ENCODE results near the gene RASGEF1B. TPM values are rescaled to one million over a fixed set of nuclear protein-coding genes. Genes with fewer than 3 reads are reported as not detected.

The RASGEF1B gene
- total RNA-seq, 1 donor from 2014 or later: 9.9 TPM

DNA sequence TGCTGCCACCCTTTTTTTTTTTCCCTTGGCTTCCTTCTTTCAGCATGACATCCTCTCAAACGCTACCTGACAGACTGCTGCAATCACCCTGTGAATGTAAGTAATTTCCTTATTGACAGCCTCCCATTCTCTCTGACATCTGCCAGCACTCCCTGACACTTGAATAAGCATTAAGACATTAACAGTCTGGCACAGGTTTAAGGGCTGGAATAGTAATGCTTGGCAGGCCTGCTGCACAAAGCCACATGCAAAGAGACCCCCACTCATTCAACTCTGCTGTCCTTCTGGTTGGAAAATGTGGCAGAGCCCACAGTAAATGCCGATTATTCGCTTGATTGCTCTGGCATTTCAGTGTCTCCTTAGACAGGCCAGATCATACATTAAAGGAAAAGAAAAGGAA is 28.1 kb upstream of the RASGEF1B start:
- Histone ChIP-seq H3K4me1 (ENCODE audit: control insufficient read depth in 3 of 3, insufficient read depth in 3 of 3, low read length in 3 of 3) (peaks cover 0 to under 1% (median 0%) of the 10 kb centered on the region in 3 donors), H3K9ac (ENCODE audit: low read depth in 1 of 3, low read length in 3 of 3) (no peak overlapping the region), H3K27ac (ENCODE audit: low read depth, low read length) (no peak overlapping the region), H3K9me3 (ENCODE audit: control insufficient read depth in 3 of 3, low read length in 3 of 3) (no peaks in the 10 kb centered on the region), H3K36me3 (ENCODE audit: control insufficient read depth in 3 of 3, insufficient read depth in 3 of 3, low read length in 3 of 3) (no peaks in the 10 kb centered on the region), H3K4me3 (ENCODE audit: low read length in 3 of 3) (no peak overlapping the region), H3K27me3 (ENCODE audit: control insufficient read depth in 3 of 3, insufficient read depth in 3 of 3, low read length in 3 of 3) (no peaks in the 10 kb centered on the region)

DNA sequence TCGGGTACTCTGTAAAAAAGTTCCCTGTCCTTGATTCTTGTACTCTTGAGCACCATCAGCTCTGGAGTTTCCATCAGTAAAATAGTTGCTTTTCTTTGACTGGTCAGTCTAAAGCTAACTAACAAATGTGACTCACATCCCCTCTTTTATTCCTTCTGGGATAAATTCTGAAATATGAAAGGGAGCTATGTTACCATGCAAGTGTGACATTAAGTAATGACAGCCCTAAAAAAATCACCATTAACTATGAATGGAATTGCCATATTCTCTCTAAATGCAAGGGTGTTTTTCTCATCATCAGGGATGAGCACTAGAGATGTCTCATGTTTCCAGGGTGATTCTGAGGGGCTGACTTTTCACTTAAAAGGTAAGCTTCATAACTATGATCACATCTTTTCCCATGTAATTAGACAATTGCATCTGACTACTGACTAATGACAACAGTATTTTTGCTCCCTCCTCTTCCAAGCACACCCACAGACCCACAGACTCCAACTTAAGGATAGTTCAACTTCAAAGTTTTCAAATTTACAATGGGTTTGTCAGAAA is 26.9 kb upstream of the RASGEF1B start:
- H3K27me3 ChIP-seq (ENCODE audit: control insufficient read depth in 3 of 3, insufficient read depth in 3 of 3, low read length in 3 of 3): no peaks in the 10 kb centered on the region
- no peaks in the 10 kb centered on the region for H3K4me1 ChIP-seq (ENCODE audit: control insufficient read depth in 3 of 3, insufficient read depth in 3 of 3, low read length in 3 of 3)
- H3K36me3 ChIP-seq (ENCODE audit: control insufficient read depth in 3 of 3, insufficient read depth in 3 of 3, low read length in 3 of 3): no peaks in the 10 kb centered on the region
- no peak overlapping the region for H3K27ac ChIP-seq (ENCODE audit: low read depth, low read length)
- H3K9me3 ChIP-seq (ENCODE audit: control insufficient read depth in 3 of 3, low read length in 3 of 3): no peaks in the 10 kb centered on the region
- no peak overlapping the region for H3K4me3 ChIP-seq (ENCODE audit: low read length in 3 of 3)
- no peak overlapping the region for H3K9ac ChIP-seq (ENCODE audit: low read depth in 1 of 3, low read length in 3 of 3)

DNA sequence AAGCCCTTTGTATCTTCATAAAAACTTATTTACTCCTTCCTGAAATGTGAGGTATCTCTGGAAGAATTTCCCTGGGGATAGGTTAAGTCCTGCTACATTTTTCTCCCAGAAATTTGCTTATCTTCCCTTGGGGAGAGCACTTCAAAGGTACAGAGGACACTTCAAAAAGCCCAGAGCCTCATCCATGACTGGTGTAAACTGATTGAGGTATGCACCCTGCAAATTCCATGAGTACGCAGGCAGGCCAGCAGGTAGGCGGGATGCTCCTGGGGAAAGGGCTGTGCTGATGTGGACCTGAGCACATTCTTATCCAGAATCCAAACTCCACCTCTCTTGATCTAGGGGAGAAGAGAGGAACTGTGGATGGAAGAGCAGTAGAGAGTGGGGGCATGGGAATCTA is 26.3 kb upstream of the RASGEF1B start:
- no peaks in the 10 kb centered on the region for H3K27me3 ChIP-seq (ENCODE audit: control insufficient read depth in 3 of 3, insufficient read depth in 3 of 3, low read length in 3 of 3)
- no peak overlapping the region for H3K9ac ChIP-seq (ENCODE audit: low read depth in 1 of 3, low read length in 3 of 3)
- H3K4me1 ChIP-seq (ENCODE audit: control insufficient read depth in 3 of 3, insufficient read depth in 3 of 3, low read length in 3 of 3): no peaks in the 10 kb centered on the region
- H3K27ac ChIP-seq (ENCODE audit: low read depth, low read length): no peak overlapping the region
- no peaks in the 10 kb centered on the region for H3K9me3 ChIP-seq (ENCODE audit: control insufficient read depth in 3 of 3, low read length in 3 of 3)
- H3K4me3 ChIP-seq (ENCODE audit: low read length in 3 of 3): no peak overlapping the region
- H3K36me3 ChIP-seq (ENCODE audit: control insufficient read depth in 3 of 3, insufficient read depth in 3 of 3, low read length in 3 of 3): no peaks in the 10 kb centered on the region

DNA sequence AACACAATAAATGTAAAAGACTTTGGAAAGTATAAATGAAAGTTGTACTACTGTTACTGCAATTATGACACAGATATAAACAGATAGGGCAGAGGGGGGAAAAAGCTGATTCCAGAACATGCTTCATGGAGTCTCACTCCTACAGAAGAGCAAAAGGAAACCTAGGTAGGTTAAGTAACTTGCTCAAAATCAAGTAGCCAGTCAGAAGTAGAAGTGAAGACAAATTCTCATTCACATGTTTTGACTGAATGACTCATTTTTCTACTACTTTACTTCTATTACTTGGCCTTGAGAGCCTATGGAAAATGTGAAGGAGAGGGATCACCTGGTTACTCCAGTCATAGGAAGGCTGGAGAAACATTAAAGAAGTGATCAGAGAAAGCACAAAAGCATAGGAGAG is 23.6 kb upstream of the RASGEF1B start:
- H3K9me3 ChIP-seq (ENCODE audit: control insufficient read depth in 3 of 3, low read length in 3 of 3): peaks cover 0 to 3% (median 2%) of the 10 kb centered on the region in 3 donors
- H3K4me1 ChIP-seq (ENCODE audit: control insufficient read depth in 3 of 3, insufficient read depth in 3 of 3, low read length in 3 of 3): no peaks in the 10 kb centered on the region
- no peaks in the 10 kb centered on the region for H3K27me3 ChIP-seq (ENCODE audit: control insufficient read depth in 3 of 3, insufficient read depth in 3 of 3, low read length in 3 of 3)
- no peak overlapping the region for H3K4me3 ChIP-seq (ENCODE audit: low read length in 3 of 3)
- no peaks in the 10 kb centered on the region for H3K36me3 ChIP-seq (ENCODE audit: control insufficient read depth in 3 of 3, insufficient read depth in 3 of 3, low read length in 3 of 3)
- no peak overlapping the region for H3K9ac ChIP-seq (ENCODE audit: low read depth in 1 of 3, low read length in 3 of 3)
- H3K27ac ChIP-seq (ENCODE audit: low read depth, low read length): no peak overlapping the region

DNA sequence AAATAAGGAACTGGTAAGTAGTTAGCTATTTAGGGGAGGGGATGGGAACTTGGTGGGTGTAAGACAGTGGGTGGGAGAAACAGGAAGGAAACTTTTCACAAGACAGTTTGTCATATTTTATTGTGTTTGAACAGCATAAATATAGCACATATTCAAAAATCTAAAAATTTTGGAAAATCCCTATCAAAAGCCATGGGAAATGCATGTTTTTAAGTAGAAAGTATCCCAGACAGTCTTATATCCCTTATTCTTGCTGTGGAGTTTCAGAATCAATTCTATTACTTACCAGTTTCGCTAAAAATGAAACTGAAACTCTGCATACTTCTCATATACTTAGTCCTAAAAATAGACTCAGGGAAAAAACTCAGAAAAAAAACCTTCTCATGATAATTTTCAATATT is 22.3 kb upstream of the RASGEF1B start:
- H3K27me3 ChIP-seq (ENCODE audit: control insufficient read depth in 3 of 3, insufficient read depth in 3 of 3, low read length in 3 of 3): no peaks in the 10 kb centered on the region
- no peaks in the 10 kb centered on the region for H3K36me3 ChIP-seq (ENCODE audit: control insufficient read depth in 3 of 3, insufficient read depth in 3 of 3, low read length in 3 of 3)
- H3K9ac ChIP-seq (ENCODE audit: low read depth in 1 of 3, low read length in 3 of 3): no peak overlapping the region
- H3K9me3 ChIP-seq (ENCODE audit: control insufficient read depth in 3 of 3, low read length in 3 of 3): peaks cover 0 to 3% (median 2%) of the 10 kb centered on the region in 3 donors
- peak overlapping the region; percentile 9 for H3K27ac ChIP-seq (ENCODE audit: low read depth, low read length)
- H3K4me3 ChIP-seq (ENCODE audit: low read length in 3 of 3): peak overlapping the region in 1 of 3 donors; percentile 64
- H3K4me1 ChIP-seq (ENCODE audit: control insufficient read depth in 3 of 3, insufficient read depth in 3 of 3, low read length in 3 of 3): no peaks in the 10 kb centered on the region

DNA sequence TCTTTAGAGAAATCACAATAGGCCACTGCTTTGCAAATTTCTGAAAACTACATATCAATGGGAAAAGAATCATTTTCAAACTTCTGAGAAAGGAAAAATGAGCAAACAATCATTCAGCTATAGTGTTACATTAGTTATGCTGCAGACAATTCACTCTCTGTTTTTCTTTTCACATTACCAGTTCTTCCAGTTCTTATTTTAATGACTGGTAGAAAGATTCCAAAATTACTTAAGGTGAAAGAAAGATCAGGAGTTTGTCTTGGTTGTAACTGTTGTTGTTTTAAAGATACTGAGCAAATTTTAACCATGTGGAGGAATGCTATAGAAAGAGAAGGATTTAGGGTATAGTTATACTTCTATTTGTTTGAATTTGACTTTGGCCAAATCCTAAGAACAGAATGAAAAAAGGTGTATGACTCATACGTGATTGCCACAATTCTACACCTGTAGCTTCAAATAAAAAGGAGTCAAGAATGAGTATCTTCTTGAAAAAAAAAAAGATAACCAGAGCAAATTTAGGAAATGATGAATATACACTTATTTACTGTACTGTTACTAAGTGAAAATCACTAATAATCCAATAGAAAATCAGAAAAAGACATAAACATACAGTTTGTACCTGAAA is 21.0 kb upstream of the RASGEF1B start:
- Histone ChIP-seq H3K4me1 (ENCODE audit: control insufficient read depth in 3 of 3, insufficient read depth in 3 of 3, low read length in 3 of 3) (no peaks in the 10 kb centered on the region), H3K27ac (ENCODE audit: low read depth, low read length) (no peak overlapping the region)

DNA sequence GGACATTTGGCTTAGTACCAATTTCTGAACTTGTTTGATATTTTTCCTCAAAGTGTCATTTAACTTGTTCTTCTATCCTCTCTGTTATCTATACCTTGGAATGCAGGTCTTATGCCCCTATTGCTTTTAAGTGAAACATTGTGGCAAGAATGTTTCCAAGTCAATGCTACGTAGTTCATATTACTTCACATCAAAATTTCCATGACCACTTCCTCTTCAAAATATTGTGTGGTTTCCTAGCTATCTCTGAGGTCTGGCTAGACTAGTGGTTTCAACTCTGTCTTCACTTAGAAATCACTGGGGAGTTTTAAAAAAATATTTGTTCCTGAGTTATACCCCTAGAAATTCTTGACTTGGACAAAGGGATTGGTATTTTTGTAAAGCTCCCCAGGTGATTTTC is 20.2 kb upstream of the RASGEF1B start:
- Histone ChIP-seq H3K27ac (ENCODE audit: low read depth, low read length) (no peak overlapping the region), H3K9me3 (ENCODE audit: control insufficient read depth in 3 of 3, low read length in 3 of 3) (peaks cover 0 to 3% (median 2%) of the 10 kb centered on the region in 3 donors), H3K27me3 (ENCODE audit: control insufficient read depth in 3 of 3, insufficient read depth in 3 of 3, low read length in 3 of 3) (no peaks in the 10 kb centered on the region), H3K36me3 (ENCODE audit: control insufficient read depth in 3 of 3, insufficient read depth in 3 of 3, low read length in 3 of 3) (no peaks in the 10 kb centered on the region), H3K9ac (ENCODE audit: low read depth in 1 of 3, low read length in 3 of 3) (no peak overlapping the region), H3K4me1 (ENCODE audit: control insufficient read depth in 3 of 3, insufficient read depth in 3 of 3, low read length in 3 of 3) (no peaks in the 10 kb centered on the region), H3K4me3 (ENCODE audit: low read length in 3 of 3) (no peak overlapping the region)

More for the DNA sequence above, 21.0 kb upstream of the RASGEF1B start:
- no peaks in the 10 kb centered on the region for H3K27me3 ChIP-seq (ENCODE audit: control insufficient read depth in 3 of 3, insufficient read depth in 3 of 3, low read length in 3 of 3)
- H3K36me3 ChIP-seq (ENCODE audit: control insufficient read depth in 3 of 3, insufficient read depth in 3 of 3, low read length in 3 of 3): no peaks in the 10 kb centered on the region
- H3K4me3 ChIP-seq (ENCODE audit: low read length in 3 of 3): no peak overlapping the region
- H3K9ac ChIP-seq (ENCODE audit: low read depth in 1 of 3, low read length in 3 of 3): no peak overlapping the region
- H3K9me3 ChIP-seq (ENCODE audit: control insufficient read depth in 3 of 3, low read length in 3 of 3): peaks cover 0 to 3% (median 2%) of the 10 kb centered on the region in 3 donors

DNA sequence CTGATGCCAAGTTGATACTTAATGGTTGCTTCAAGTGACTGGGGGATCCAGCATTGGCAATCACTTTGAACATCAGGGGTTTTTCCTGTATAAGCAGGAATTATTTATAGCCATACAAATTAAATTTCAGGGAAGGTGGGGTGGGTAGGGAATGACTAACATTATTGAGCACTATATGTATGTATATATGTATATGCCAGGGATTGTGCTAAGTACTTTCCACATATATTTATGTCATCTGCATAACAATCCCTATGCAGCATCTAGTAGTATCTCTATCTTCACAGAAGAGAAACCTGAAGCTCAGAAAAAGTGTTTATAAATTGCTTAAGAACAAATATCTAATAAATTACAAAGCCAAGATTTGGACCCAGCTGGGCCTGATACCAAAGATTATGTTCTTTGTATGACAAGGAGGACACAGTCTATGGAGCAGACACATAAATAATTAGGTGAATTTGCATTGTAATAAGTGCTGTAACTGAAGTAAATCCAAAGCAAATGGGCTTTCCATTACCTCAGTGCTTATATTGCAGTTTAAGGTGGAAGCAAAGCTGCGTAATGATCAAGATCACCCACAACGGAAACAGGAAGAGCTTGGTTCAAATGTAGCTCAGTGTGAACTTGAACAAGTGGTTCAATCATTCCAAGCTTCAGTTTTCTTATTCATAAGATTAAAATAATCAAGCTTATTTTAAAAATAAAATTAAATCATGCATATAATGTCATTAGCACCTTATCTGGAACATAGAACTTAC is 18.9 kb upstream of the RASGEF1B start:
- Histone ChIP-seq H3K9ac (ENCODE audit: low read depth in 1 of 3, low read length in 3 of 3) (no peak overlapping the region), H3K4me1 (ENCODE audit: control insufficient read depth in 3 of 3, insufficient read depth in 3 of 3, low read length in 3 of 3) (no peaks in the 10 kb centered on the region), H3K27ac (ENCODE audit: low read depth, low read length) (no peak overlapping the region), H3K27me3 (ENCODE audit: control insufficient read depth in 3 of 3, insufficient read depth in 3 of 3, low read length in 3 of 3) (no peaks in the 10 kb centered on the region), H3K9me3 (ENCODE audit: control insufficient read depth in 3 of 3, low read length in 3 of 3) (peaks cover 0 to 3% (median 2%) of the 10 kb centered on the region in 3 donors), H3K36me3 (ENCODE audit: control insufficient read depth in 3 of 3, insufficient read depth in 3 of 3, low read length in 3 of 3) (no peaks in the 10 kb centered on the region), H3K4me3 (ENCODE audit: low read length in 3 of 3) (no peak overlapping the region)

DNA sequence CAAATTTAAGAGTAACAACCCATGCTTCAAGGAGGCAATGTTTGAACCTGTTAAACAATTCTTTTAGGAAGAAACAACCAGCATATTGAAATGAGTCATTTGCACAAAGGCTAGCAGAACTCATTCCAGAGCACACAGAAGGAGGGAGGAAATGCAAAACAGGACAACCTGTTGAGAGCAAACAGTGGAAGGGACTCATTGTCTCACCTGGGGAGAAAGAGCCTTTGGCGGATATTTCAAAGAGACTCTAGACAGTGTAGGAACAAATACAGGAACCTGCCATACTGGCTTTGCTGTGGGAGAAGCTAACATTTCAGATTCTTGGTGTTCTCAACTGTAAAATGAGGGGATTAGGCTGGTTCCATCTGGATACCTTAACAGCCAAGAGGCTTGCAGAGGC is 14.8 kb upstream of the RASGEF1B start:
- H3K36me3 ChIP-seq (ENCODE audit: control insufficient read depth in 3 of 3, insufficient read depth in 3 of 3, low read length in 3 of 3): no peaks in the 10 kb centered on the region
- H3K4me3 ChIP-seq (ENCODE audit: low read length in 3 of 3): no peak overlapping the region
- no peaks in the 10 kb centered on the region for H3K27me3 ChIP-seq (ENCODE audit: control insufficient read depth in 3 of 3, insufficient read depth in 3 of 3, low read length in 3 of 3)
- no peak overlapping the region for H3K27ac ChIP-seq (ENCODE audit: low read depth, low read length)
- H3K9ac ChIP-seq (ENCODE audit: low read depth in 1 of 3, low read length in 3 of 3): no peak overlapping the region
- no peaks in the 10 kb centered on the region for H3K4me1 ChIP-seq (ENCODE audit: control insufficient read depth in 3 of 3, insufficient read depth in 3 of 3, low read length in 3 of 3)
- peaks cover 0 to 2% (median 0%) of the 10 kb centered on the region in 3 donors for H3K9me3 ChIP-seq (ENCODE audit: control insufficient read depth in 3 of 3, low read length in 3 of 3)

DNA sequence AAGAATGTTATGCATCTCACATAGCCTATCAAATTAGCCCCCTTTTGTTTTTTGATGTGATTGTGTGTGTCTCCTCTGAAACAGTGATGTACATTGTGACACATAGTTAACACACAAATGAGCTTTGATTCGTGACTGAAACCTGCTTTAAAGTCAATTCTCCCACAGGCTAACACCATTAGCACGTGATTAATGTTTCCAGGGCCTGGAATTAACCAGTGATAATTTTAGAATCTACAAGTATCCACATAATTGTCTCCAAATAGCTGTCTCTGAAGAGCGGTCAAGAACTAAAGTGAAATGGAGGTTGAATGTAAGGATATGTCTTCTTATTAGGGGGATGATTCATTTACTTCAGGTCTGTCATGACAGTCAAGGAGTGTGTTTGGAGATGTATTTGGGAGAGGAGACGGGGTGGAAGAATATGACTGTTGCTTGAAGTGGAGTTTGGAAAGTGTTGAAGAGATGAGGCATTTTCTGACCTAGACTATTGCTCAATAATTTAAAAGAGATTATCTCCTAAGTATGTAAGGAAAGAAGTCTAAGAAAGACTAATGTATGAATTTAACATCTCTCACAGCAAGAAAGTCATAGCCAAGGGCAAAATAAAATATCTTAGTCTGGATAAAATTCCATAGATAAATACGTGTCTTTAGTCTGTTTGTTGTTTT is 13.7 kb upstream of the RASGEF1B start:
- Histone ChIP-seq H3K27ac (ENCODE audit: low read depth, low read length) (no peak overlapping the region), H3K4me3 (ENCODE audit: low read length in 3 of 3) (no peak overlapping the region), H3K9me3 (ENCODE audit: control insufficient read depth in 3 of 3, low read length in 3 of 3) (no peaks in the 10 kb centered on the region), H3K36me3 (ENCODE audit: control insufficient read depth in 3 of 3, insufficient read depth in 3 of 3, low read length in 3 of 3) (no peaks in the 10 kb centered on the region), H3K9ac (ENCODE audit: low read depth in 1 of 3, low read length in 3 of 3) (no peak overlapping the region), H3K27me3 (ENCODE audit: control insufficient read depth in 3 of 3, insufficient read depth in 3 of 3, low read length in 3 of 3) (no peaks in the 10 kb centered on the region), H3K4me1 (ENCODE audit: control insufficient read depth in 3 of 3, insufficient read depth in 3 of 3, low read length in 3 of 3) (no peaks in the 10 kb centered on the region)

All from skeletal muscle tissue (tissue), 4 donors.